UCSD-AML1 (cell line): ENCODE results near the gene ZBTB26.

Experiments used
- DNase-seq: peaks from one replicate; lab custom pipeline; 2025; ENCODE audit not compliant: unreplicated experiment; lab: John Stamatoyannopoulos, UW

ZBTB26 gene, protein sequence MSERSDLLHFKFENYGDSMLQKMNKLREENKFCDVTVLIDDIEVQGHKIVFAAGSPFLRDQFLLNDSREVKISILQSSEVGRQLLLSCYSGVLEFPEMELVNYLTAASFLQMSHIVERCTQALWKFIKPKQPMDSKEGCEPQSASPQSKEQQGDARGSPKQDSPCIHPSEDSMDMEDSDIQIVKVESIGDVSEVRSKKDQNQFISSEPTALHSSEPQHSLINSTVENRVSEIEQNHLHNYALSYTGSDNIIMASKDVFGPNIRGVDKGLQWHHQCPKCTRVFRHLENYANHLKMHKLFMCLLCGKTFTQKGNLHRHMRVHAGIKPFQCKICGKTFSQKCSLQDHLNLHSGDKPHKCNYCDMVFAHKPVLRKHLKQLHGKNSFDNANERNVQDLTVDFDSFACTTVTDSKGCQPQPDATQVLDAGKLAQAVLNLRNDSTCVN

DNA sequence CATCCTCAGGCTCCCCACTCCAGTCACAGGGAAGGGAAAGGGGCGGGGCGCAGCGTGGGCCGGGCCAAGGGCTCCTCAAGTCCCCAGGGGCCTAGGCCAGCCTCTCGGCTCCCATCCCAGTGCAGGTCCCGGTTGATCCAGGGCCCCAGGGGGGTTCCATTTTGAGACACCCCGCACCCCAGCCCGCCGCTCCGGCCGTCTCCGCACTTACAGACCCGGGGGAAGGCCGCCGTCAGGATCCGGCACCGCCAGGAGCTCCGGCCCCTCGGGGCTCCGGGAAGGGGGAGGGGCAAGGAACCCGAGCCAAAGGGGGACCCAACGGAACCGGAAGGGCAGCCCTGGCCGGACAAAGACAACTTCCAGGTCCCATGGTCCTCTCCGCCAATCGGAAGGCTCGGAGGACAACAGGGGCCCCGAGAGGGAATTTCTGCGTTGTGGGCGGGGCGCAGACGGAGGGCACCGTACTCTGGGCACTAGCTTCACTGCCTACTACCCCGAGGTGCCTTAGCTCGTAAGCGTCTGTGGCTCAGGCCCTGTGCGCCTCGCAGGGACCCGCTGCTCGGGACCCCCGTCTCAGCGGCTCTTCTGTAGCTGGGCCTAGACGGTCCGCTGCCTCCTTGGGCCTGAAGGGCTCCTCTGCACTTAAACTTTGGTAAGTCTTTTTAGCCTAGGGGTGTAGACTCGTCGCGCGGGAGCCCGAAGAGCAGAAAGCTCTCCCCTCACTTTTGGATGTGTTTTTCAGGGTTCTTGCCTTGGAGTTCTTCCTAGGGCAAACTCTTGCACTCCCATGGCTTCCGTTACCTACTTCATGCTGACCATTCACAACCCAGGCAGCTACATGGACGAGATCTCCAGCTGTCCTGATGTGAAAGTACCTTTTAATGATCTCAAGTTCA, at the start of gene ZBTB26:
Gene ZBTB26 (minus strand): TSS at position 287 of the 896 bp plus-strand sequence. CDS start 11,578 bp downstream, outside the sequence.
- peak; percentile 96 for DNase-seq

DNA sequence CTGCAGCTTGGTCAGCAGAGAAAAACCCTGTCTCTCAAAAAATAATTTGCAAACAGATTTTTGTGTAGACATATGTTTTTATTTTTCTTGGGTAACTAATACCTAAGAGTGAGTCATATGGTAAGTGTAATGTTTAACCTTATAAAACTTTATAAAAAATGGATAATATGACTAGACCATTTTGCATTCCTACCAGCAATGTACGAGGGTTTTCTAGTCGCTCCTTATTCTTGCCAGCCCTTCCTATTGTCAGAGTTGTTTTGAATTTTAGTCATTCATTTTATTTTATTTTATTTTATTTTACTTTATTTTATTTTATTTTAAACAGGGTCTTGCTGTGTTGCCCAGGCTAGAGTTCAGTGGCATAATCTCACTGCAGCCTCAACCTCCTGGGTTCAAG, 47.3 kb upstream of the ZBTB26 start:
- DNase-seq, result no peak

DNA sequence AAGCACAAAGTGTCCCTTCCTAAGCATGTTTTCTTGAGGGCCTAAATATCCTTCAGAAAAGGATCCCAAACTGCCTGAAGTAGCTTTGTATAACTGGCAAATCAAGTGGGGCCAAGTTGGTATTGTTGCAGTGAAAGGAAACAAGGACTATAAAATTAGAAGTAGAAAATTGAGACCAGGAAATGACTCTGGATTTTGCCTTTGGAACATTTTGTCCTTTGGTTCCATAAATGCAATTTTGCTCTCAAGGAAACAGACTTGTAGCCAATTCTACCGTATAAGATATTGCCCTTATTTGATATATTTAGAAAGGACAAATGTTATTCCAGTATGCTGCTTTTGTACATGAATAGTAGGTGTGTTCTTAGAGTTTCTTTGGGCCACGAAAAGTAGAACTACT, 43.9 kb upstream of the ZBTB26 start:
- no peak for DNase-seq

DNA sequence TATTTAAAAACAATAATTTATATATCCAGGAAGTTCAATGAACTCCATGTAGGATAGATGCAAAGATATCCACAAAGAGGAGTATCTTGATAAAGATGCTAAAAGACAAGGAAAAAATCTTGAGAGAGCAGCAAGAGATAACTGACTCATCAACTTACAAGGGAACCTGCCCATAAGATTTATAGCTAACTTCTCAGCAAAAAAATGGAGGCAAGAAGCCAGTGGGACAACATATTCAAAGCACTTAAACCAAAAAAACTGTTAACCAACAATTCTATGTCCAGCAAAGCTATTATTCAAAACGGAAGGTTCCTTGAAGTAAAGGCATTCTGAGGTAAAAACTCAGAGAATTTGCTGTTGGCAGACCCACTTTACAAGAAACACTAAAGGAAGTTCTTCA, 29.8 kb upstream of the ZBTB26 start:
- DNase-seq, result no peak

DNA sequence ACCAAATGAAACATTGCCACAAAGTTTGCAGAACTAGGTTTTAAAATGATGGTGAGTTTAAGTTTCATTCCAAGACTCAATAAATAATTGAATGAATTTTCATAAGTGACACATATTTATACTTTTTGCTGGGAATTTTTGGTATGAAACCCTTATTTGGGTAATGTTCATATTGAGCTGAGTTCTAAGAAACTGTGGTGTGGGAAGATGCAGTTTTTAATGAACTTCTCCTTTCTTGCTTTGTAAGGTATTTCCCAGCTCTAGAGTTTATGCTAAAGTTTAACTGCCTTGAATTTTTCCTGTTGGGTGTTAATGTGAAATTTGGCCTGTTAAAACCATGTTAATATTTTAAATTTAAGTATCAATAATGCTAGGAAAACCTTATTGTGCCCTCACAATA, 24.6 kb upstream of the ZBTB26 start:
- no peak for DNase-seq

DNA sequence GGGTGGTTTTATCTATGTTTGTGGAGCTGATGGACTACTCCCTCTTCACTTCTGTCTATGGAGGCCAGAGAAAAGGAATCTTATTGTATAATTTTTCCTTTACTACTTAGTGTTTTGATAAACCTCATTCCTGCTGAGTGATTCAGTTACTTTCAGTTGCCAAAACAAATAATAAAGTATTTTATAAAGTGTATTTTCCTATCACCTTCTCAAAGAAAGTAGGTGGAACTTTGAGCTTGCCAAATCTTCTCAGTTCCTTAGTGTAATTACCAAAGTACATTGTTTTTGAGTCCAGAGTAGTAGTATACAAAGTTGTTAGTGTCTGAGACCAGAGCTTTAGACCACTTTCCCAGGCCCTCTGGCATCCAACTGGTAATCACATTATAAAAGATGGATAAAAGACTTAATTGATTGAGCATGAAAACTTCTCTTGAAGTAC, 23.0 kb upstream of the ZBTB26 start:
- DNase-seq, result no peak

DNA sequence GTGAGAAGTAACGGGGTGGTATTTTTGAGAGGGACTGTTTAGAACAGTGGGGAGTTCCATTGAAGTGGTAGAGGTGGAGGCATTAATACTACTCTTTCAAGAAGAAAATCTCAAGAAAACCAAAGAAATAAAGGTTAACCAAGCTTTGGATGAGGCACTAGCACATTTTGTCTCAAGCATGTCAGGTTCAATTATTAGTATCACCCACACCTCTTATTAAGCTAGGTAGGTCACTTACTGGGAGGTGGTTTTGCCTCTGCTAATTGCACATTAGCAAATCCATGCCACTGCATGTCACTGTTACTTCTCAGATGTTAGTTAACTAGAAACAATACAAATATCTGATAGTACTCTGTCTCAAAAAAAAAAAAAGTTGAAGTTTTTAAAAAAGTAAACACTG, 19.7 kb upstream of the ZBTB26 start:
- DNase-seq, result no peak

DNA sequence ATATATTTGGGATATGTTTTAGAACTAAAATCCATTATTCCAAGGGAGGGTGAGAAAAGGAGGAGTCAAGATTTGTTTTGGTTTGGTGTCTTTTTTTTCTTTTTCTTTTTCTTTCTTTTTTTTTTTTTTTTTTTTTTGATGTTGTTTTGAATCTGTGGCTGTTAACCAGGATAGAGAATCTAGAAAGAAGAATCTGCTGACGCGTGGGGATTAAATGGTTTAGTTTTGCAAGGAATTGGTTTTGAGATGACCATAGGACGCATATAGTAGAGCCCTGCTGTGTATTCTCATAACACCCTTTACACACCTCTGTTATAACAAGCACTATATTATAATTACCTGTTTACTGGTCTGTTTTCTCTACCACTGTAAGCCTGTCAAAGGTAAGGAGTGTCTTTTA, 19.0 kb upstream of the ZBTB26 start:
- no peak for DNase-seq

DNA sequence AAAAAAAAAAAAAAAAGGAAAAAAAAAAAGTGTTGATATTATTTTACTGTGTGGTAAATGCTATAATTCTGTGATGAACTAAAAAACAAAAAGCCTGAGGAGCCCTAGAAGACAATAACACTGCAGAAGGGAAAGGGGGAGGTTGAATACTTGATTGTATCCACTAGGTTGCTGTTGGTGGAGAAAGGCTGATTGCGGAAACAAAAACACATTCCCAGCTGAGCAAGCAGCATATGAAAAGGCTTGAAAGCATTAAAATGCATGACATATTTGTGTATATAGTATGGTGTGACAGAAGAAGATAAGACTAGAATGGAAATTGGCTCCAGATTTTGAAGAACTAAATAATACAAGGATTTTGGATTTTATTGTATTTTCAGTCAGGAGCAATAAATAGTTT, 18.4 kb upstream of the ZBTB26 start:
- DNase-seq, result no peak

DNA sequence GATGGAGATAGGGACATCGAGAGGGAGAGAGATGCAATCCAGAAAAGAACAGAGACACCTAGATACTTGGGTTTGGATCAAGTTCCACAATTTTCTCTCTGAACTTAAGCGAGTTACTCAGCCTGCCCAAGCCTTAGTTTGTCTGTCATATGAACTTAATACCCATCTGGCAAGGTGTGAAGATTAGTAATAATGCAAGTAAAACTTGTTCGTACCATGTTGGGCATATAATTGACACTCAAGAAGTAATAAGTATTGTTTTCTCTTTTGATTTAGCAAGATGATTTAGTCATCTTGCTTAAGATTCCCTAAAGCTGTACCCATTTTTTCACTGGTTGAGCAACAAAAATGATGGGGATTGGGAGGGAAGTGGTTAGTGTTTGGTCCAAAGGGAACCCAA, 17.0 kb upstream of the ZBTB26 start:
- no peak for DNase-seq

DNA sequence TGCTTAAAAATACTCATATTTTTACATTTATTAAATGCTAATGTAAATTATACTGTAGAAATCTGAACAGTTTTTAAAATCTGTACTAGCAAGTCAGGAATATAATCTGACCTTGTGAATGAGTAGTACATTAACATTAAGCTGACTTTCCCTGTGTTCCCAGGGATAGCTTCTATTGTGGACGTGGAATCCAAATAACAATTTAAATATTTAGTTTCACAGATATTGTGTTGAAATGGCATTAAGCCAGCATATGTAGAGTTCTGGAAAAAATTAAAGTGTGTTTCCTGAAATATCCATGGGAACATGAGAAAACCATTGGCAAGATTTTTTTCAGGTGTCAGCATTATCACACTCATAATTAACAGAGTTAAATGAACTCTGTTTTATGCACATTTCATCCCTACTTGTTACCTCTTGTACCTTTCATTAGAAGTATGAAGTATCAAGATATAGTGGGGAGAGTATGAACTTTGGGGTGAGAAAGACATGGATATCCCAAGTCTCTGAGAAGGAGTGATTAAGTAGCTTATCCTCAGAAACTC, 15.2 kb upstream of the ZBTB26 start:
- no peak for DNase-seq

DNA sequence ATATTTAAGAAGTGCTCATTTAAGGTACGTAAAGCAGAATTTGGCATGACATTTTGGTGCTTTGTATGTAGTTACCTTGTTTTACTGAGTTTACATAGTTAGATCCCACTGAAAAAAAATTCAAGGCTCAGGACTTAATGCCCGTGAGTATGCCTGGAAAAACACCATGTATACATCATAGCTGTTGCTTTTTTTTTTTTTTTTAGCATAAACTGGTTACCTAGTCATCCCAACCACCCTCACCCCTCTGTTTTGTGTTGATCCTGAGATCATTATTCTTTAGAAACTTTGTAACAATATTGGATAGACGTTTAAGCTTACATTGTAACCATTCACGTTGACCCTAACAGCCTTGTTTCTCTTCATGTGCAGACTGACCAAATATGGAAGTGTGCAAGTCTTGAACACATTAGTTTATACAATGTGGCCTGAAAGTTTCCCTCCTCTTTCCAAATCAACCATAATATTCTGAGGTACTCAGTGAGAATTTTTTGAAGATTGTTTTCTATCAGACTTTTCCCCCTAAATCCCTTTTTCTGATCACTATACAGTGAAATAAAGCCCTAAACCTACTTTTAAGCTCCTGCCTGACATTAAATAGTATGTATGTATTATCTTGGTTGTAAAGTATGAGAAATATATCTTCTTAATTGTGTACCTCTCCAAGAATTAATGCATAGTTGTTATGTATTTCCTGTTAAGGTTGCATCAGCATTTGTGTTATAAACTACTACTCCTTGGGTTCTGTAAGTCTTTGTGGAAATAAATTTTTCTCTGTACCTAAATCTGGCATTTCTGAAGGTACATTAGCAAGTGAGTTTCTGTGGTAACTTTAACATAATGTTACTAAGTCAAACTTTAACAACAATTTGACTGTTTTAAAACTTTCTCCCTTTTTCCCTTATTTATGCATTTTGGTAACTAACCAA, 13.9 kb upstream of the ZBTB26 start:
- DNase-seq, result no peak

DNA sequence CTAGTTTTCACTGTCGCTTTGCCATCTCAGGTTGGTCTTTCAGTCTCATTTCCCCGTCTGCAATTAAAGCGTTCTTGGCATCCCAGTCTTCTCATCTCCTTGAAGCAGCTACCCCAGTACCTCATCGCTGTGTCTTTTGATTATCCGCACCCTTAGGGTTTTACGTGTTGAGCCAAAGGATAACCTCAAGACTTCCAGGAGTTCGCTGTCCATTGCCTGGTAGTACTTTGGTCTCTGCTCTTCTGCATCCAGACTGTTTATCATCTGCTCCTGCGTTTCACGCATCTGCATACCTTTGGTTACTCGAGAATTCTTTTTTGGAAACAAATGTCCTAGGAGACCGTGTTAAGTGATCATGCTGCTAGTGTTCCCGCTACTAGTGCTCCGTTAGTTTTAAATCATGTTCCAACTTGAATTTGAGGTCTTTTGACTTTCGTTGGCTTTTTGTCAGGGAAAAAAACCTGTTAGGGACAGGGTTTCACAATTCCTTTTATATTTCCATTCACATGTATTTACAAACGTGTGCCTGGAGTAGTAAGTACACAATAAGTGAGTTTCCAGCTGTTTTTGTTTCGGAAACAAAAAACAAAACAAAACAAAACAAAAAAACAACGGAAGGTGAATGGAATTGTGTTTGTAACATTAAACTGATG, 10.4 kb upstream of the ZBTB26 start:
- DNase-seq, result no peak

DNA sequence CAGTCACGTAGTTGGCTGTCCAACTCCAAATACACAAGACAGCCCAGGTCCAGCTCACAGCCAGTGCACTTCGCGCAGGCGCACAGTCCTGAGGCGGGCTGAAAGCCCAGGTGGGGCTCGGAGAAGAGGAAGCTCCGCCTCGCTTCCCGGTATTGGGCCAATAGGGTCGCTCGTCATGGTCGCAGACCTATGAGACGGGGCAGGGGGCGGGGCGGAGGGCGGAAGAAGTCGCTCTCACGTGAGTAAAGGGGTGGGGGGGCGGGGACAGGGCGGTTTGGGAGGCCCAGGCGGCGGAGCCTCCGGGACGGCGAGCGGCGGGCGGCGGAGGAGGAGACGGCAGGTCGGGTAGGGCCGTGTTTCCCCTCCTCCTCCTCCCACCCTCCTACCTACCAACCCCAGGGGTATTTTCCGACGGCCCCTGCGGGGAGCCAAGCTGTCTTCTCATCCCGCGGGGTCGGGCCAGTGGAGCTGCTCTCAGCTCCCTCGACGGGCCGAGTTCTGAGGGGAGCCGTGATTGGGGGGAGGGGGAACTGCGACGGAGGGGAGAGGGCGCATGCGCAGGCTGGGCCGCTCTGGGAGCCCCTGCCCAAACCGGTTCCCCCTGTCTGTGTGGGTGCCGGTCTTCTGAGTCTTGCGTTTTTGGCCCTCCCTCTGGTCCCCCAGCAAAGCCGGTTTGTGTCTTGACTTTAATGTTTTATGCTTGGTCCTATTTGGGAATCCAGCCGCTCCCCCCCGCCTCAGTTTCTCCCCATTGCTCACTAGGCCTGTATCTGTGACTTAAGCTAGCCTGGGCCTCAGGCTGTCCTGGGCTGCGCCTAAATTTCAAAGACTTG, 9.7 kb upstream of the ZBTB26 start, which contains the start of gene RABGAP1:
Gene RABGAP1 (plus strand): TSS at position 272 of the 833 bp plus-strand sequence. CDS start 16,040 bp downstream, outside the sequence.
- peak; percentile 97 for DNase-seq

DNA sequence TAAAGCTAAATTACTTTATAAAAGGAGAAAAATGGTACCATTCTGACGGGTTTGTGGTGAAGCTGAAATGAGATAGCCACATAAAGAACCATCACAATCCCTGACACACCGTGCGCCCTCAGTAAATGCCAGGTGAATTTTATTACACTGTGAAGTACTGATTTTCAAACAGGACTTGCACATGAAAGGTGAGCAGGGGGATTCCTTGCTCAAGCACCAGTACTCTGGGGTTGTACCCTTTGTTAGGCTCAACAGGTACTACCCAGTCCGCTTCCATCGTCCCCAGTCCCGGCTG, 9.1 kb upstream of the ZBTB26 start:
- no peak for DNase-seq

DNA sequence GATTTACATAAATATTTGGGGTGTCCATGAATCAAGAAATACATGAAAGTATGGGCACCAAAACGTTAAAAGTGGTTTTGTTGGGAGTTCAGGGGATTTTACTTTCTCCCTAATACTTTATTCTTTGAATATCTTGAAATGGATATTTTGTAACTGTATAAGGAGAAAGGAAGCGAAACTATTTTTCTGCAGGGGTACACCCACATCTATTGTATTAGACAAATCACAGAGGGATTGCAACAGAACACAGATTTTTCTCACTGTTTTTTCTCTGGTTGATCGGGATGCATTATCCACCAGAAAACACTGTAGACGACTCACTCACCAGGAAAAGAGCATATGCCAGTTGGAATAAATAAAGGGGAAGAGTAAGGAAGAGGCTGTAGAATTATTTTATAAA, 8.3 kb upstream of the ZBTB26 start:
- no peak for DNase-seq

DNA sequence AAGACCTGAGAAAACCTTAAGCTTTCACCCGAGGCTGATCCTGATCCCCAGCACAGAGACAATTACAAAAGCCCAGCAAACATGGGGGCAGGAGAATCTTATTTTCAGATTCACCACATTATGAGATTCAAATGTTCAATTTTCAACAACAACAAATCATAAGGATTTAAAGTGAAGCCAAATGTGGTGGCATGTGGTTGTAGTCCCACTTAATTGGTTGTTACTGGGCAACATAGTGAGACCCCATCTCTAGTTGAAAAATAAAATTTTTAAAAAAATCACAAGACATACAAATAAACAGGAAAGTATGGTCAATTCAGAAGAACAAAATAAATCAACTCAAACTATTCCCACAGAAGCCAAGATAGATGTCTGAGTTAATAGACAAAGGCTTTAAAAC, 5.6 kb upstream of the ZBTB26 start:
- DNase-seq, result no peak

DNA sequence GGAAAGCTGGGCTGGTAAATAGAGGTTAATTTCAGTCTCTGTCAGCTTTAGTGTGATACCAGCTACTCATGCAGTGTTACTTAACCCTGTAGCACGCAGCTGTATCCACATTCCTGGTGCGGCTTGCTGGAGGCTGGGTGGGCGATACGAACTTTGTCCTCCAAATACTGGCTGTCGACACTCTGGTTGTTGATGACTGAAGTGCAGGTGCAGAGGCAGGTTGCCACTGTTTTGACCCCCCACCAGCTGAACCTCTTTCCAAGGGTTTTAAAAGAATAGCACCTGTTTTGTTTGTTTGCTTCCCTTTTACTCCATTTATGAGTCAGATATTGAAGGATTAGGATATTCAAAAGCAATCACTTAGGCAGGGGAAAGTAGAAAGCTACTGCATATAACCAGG, 5.2 kb upstream of the ZBTB26 start:
- DNase-seq, result no peak

DNA sequence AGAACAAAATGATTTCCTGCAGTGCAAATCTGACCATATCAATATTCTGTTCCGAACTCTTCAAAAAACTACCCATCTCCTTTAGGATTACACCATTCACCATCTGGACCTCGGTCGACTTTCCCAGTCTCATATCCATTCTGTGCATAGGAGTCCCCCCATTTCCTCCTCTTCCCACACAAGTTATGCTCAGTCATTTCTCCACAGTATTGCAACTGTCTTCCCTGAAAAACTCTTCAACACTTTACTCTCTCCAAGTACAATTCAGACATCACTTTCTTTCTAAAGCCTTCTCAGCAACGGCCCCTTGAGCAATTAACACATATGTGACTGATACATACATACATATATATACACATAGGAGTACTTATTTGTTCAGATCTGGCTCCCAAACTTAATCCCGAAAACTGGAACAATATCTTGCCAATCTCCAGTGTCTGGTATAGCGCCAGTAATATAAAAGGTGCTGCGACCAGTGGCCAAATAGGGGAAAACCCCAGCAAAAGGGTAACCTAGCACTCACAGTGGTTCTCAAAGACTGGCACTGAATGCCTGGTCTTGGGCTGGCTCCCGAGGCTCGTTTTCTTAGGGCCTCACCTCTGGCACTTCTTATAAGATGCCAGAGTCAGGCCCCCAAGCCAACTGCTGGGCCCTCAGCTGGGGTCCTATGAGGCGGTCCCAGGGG, 629 bp downstream of the ZBTB26 start:
- DNase-seq, result no peak
